GM18526 (cell line): ENCODE measurements around the gene TFB2M.

Experiments used
- POLR2A ChIP-seq: IDR thresholded peaks from 3 replicates; pipeline ENCODE4 v1.6.1; 2011; ENCODE audit not compliant: insufficient read length; ENCODE audit errors: extremely low read depth

TFB2M gene

DNA sequence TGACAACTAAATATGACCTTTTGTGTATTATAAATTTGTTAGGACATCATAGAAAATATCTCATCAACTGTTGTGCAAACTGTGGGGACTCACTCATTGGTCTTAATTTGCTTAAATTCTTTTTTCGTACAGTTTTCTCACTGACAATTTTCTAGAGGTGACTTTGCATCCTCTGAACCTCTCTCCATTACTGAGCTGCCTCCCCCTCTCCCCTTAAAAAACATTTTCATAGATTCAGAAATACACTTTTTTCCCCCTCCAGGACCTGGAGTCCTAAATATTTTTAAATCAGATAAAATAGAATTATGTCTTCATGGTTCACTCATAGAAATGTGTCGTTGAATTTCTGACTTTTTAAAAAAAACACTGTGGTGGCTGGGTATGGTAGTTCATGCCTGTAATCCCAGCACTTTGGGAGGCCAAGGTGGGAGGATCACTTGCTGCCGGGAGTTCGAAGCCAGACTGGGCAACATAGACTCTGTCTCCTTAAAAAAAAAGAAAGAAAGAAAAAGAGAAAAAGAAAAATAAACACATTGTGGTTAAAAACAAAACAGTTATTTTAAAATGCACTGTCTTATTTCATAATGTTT, 1.7 kb upstream of the TFB2M start:
- TF ChIP-seq POLR2A, result no peak

- TF ChIP-seq POLR2A, result no peak
Measured at GRCh38 chr1:246566813-246567645, 968 bp upstream of the TFB2M start.

- TF ChIP-seq POLR2A, result no peak
Measured at GRCh38 chr1:246565751-246566127, 322 bp downstream of the TFB2M start.

GRCh38 chr1:246564839-246565750, 966 bp downstream of the TFB2M start:
- no peak for TF ChIP-seq POLR2A

GRCh38 chr1:246559310-246559709, 6.8 kb downstream of the TFB2M start:
- no peak for TF ChIP-seq POLR2A

GRCh38 chr1:246558041-246558440, 8.0 kb downstream of the TFB2M start:
- TF ChIP-seq POLR2A, result no peak

DNA sequence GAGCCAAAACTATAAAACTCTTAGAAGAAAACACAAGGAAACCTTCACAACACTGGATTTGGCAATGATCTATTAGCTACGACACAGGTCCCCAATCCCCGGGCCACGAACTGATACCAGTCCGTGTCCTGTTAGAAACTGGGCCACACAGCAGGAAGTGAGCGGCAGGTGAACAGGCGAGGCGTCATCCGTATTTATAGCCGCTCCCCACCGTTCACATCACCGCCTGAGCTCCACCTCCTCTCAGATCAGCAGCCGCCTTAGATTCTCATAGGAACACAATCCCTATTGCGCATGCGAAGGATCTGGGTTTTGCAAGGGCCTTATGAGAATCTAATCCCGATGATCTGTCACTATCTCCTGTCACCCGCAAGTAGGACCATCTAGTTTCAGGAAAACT, 11.9 kb downstream of the TFB2M start:
- TF ChIP-seq POLR2A, result no peak

- TF ChIP-seq POLR2A, result no peak
Measured at GRCh38 chr1:246552110-246552509, 14.0 kb downstream of the TFB2M start.

DNA sequence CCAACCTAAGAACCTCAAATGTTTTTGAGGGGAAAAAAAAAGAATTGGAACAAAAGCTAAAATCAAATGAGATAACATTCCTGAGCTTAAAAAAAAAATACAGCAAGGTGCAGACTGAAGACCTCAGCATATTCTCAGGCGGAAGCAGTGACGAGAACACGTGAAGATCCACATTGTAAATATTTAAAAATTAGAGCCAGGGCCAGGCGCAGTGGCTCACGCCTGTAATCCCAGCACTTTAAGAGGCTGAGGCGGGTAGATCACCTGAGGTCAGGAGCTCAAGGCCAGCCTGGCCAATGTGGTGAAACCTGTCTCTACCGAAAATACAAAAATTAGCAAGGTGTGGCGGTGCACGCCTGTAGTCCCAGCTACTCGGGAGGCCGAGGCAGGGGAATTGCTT, 15.7 kb downstream of the TFB2M start:
- no peak for TF ChIP-seq POLR2A

DNA sequence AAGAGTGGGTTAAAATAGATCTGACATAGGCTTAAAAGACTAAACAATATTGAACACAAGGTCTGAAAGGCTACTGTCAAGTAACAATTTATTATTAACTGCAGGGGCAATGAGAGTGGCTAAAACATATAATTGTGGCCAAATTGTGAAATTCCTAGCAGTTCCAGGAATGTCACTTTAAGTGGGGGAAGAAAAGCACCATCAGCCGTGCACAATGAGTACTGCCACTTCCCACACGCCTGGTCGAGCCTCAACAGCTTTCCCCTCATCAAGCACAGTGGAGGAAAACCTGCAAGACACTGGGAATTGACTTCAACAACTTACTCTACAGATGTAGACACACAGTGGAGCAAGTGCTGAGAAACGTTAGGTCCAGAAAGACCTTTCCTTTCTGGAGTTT, 16.4 kb downstream of the TFB2M start:
- no peak for TF ChIP-seq POLR2A

DNA sequence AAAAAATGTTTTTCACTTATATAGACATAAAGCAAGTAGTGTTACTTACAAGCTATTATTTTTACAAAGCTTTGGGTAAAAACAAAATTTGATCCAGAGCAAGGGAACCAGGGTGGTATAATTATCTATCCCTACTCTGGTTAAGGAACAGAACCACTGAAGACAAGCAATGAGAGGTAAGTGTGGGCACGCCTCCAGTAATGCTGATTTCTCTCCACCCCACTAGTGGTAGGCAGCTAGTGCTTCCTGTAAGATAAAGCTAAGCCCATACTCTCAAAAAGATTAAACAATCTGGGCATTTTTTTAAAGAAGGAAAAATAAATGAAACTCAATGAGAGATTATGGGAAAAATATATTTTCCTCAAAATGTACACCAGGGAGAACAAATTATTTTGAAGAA, 22.1 kb downstream of the TFB2M start:
- TF ChIP-seq POLR2A, result no peak

- no peak for TF ChIP-seq POLR2A
Measured at GRCh38 chr1:246540738-246541491, 25.1 kb downstream of the TFB2M start.

DNA sequence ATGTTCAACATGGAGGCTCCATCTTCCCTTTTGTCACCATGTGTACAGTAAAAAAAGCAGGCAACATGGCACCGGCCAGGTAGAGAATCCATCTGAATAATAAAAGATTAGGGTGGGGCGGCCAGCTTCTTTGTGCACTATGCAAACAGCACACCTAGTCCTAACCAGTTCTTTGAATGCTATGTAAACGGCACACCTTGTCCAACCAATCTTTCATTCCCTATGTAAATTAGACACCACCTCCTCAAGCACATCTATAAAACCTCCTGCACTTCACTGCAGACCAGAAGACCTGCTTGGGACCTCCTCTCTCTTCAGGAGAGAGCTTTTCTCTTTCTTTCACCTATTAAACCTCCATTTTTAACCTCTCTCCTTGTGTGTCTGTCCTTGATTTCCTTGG, 28.2 kb downstream of the TFB2M start:
- no peak for TF ChIP-seq POLR2A

GRCh38 chr1:246537441-246537840, 28.6 kb downstream of the TFB2M start:
- no peak for TF ChIP-seq POLR2A

DNA sequence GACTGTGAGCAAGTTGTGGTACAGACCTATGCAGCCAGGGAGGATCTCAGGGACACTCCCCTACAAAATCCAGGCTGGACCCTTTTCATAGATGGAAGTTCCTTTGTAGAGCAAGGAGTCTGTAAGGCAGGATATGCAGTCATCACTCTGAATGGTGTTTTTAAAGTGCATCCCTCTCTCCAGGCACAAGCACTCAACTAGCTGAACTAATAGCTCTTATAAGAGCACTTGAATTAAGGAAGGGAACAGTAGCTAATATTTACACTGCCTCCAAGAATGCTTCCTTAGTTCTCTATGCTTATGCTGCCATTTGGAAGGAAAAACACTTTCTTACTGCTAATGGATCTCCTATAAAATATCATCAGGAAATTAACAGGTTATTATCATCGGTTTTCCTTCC, 31.9 kb downstream of the TFB2M start:
- TF ChIP-seq POLR2A, result no peak
